ENCODE results near the gene LRRC3C.
A peak's percentile ranks its signal among the peaks of the same experiment; 100 is the strongest.
"Not testable (repeated sequence)": the region's sequence is repeated elsewhere in the genome, so short reads cannot be mapped to it uniquely, and the experiment has no call there.

LRRC3C gene

DNA sequence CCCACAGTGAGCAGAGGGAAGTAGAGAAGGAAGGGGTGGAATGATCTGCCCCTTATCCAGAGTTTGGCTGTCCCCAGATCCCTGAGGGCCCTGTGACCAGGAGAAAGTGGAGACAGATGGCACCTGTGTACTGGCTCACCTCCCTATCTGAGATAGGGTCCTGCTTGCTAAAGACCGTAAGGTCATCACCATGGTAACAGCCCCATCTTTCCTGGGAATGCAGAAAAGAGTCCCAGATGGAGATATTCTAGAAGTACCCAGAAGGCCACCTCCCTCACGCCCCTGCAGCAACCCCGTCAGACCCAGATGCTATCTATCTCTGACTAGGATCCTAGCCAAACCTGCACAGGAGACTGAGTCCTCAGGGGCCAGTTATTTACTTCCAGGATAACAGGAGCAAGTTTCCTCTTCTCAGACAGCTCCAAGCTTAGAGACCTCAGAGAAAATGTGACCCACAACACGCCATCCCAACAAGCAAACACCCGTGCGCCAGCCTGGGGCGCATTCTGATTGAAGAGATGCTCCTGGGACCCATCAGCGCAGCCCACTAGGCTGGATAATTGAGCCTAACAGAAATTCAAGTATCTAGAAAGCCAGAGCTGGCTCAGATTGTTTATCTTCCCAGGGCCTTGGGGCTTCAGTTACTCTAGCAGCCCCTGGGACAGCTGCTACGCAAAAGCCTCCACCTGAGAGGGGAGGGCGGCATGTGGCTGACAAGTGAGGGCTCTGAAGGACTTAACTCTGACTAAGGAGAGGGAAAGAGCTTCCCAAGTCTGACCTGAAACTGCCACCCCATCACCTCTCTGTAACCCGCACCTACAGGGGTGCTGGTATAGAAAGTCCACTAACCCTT lies 2.0 kb upstream of the LRRC3C start:
- no peak for DNase-seq

DNA sequence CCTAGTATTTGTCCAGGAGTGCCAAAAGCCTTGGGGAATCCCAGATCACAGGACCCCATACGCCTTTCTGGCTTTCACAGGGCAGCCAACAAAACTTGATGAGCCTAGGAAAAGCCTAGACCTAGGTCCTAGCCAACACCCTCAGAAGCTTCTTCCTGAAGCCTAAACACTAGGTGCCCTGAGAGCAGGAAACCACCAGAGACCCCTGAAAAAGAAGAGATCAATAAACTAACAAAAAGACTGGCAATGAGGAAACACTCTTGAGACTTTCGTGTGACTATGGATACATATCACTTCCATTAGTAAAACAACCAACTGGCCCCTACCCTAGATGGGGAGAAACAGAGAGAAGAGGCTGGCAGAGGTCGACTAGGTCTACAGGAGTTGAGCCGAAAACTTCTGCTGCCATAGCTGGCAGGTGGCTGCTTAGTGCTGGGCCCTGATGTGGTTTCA lies 1.4 kb upstream of the LRRC3C start:
- no peak for DNase-seq

DNA sequence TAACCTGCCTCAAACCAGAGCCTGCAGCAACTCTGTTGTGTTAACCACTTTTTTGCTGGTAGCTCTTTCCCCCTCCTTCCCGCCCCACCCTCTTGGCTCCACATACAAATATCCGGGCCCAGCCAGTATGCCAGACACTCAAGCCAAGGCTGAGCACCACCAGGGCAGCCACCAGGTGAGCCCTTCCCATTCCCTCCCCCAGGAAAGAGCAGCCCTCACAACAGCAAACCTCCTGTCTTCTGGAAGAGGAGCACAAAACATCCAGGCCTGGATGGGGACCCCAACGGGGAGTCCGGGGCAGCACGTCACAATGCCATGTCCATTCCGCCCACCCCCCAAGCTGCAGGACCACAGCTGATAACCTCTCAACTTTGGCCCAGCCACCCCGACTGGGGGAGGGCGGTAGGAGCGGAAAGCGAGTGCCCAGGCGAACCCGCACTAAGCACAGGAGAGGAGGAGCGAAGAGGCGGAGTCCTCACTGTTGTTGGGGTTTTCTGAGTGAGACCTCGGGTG lies 888 bp upstream of the LRRC3C start:
- DNase-seq, result peak; percentile 35

DNA sequence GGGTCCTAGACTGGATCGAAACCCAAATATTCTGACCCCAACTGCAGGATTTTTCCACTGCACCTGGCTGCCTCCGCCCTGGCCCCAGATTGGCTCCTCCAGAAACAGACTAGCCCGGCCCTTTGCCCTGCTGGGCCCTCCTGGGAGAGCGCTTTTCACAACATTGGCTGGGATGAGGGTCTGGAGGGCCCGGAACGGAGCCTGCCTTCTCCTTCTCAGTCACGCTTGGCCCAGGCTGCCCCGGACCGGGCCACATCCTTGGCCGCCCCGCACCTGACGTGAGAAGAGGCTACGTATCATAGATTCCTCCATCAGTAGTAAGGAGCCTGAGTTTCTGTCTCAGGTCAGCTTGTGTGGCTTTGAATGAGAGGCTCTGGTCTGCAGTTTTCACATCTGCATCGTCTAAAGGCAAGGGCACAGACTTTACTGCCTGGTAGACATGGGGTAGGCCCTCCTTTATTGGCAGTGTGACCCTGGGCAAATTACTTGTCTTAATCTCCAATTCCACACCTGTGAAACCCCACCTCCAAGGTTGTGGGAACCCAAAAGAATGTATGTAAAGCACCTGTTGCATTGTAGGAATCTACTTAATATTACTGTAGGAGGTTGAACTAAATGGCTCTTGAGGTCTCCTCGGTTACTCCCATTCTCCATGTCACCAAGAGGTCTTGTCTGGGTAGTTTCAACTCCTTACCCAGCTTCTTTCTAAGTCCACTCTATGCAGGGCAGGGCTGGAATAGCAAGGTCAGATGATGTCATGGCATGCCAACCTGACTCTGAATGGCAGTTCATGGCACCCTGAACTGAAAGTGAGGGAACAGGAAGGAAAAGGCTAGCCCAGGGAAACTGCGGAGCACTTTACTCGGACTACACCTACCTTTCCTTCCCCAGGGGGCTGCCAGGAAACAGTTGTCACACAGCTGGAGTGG lies 661 bp downstream of the LRRC3C start:
- DNase-seq, result no peak

DNA sequence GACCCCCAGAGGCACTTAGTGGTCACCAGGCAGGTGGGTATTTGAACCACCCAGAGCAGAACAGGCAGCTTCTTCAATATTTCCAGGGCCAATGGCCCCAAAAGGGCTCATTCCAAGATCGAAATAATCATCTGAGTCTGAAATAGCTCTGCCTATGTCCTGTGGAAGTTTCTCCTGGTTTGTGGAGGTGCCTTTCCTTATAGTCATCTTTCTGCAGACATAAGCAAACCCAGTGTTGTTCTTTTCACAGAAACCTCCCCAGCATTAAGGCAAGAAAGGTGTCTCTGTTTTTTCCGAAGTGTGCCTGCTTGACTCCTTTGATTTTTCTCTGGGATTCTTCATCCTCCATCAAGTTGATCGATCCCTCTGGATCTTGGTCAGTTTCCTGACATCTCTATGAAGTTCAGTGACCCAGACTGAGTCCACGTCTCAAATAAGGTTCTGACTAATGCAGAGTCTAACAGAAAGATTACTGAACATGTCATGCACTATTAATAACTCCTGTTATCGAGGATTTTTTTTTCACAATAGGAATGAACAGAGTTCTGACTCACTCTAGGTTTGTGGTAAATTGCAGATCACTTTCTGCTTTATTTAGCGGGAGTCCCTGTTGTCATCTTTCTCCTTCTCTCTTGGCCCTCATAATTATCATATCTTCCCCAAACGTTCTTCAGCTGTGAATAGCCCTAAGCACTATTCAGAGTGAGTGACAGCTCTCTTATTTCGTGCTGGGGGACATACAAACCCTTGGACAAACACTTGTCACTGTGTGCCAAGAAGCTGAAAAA lies 1.5 kb downstream of the LRRC3C start:
- DNase-seq, result peak; percentile 93

DNA sequence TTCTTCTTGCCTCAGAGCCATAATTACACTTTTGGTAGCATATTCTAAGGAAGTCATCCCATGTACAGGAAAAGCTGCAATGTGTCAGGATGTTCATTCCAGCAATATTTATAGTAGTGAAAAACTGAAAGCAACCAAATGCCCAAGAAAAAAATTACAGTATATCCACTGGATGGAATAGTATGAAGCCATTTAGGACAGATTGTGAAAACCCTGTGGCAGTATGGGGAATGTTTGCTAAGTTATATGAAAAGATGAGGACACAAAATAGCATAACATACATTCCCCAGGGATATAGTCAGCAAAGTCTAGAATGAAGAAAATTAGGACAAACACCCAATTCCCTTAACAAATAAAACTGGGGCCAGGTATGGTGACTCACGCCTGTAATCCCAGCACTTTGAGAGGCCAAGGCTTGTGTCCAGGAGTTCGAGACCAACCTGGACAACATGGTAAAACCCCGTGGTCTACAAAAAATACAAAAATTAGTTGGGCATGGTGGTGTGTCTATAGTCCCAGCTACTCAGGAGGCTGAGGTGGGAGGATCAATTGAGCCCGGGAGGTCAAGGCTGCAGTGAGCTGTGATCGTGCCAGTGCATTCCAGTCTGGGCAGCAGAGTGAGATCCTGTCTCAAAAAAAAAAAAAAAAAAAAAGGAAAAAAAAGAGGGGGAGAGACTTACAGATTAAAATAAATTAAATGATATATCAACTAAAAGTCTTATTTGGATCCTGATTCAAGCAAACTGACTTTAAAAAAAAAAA lies 2.3 kb downstream of the LRRC3C start:
- no peak for DNase-seq

DNA sequence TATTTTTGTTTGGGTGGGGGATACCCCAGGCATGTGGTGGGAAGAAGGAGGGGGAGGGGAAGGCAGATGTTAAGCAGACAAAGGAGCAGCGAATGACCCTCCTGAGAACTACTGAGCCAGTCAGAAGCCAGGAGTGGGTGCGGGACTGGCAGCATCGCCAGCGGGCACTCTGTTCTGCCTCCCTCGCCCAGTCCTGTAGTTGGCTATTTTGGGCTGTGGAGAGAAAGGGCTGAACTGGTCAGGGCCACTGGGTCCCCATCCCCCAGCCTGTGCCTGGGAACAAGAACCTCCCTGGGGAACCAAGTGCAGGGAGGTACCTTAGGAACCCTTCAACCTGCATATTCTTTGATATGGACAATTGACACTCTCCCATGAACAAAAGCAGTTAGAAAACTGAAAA lies 6.4 kb downstream of the LRRC3C start:
- no peak for DNase-seq

DNA sequence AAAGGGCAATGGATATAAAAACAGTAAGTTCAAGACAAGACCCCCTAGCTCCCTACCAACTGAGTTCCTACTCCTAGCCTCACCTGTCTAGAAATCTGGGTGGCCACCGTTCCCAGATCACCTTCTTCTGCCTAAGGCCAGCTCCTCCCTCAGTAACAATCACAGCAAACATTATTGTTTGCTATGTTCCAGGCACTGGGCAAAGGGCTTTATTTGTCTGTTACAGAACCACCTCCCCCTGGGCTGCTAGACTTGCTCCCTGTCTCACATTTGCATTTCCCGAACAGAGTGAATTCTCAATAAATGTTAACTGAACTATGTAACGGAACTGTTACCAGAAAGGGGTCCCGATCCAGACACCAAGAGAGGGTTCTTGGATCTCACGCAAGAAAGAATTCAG lies 6.8 kb downstream of the LRRC3C start:
- DNase-seq, result no peak

DNA sequence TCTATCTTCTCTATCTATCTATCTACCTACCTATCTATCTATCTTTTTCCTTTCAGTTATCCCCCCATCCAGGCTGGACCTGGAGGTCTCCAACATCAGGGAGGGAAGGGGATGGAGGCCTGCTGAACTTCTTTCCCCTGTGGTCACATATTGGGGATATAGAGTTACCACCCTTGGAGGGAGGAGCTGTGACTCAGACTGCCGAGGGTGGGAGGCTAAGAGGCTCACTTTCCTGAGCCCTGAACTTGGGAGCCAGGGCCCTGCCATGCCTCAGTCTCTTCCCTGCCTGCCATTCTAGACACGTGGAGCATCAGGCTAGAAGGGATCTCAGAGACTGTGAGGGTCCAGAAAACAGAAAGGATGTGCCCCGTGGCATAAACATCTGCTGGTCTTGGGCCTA lies 8.4 kb downstream of the LRRC3C start:
- DNase-seq, result no peak

DNA sequence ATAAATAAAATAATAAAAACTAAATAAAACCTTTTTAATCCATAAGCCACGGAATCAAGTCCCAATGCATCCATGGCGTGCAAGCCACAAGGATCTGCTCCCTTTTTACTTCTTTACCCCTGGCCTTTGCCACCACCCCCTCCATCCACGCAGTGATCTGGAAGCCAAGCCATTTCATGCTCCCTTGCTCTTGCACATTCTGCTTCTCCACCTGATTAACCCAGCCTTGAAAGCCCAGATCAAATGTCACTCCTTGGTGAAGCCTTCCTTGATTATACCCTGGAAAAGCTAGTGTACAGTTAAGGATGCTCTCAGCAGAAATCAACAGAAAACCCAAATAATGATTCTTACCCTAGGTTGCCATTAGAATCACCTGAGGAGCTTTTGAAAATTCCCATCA lies 9.9 kb downstream of the LRRC3C start:
- no peak for DNase-seq

DNA sequence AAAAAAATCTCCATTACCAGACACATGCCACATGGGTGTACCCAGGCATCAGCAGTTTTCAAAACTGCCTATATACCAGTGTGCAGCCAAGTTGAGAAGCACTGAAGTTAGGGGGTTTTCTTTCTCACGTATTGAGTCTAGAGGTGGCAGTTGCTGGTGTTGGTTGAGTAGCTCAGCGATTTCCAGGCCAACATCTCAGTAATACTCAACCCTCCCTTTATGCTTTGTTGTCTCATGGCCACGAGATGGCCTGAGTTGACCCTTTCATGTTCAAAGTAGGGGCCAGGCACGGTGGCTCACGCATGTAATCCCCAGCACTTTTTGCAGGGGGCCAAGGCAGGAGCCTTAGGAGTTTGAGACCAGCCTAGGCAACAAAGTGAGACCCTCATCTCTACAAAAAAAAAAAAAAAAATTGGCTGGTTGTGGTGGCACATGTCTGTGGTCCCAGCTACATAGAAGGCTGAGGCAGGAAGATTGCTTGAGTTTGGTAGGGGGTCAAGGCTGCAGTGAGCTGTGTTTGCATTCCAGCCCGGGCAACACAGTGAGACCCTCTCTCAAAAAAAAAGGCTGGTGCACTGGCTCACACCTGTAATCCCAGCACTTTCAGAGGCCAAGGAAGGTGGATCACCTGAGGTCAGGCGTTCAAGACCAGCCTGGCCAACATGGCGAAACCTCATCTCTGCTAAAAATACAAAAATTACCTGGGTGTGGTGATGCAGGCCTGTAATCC lies 10.8 kb downstream of the LRRC3C start:
- DNase-seq, result no peak

DNA sequence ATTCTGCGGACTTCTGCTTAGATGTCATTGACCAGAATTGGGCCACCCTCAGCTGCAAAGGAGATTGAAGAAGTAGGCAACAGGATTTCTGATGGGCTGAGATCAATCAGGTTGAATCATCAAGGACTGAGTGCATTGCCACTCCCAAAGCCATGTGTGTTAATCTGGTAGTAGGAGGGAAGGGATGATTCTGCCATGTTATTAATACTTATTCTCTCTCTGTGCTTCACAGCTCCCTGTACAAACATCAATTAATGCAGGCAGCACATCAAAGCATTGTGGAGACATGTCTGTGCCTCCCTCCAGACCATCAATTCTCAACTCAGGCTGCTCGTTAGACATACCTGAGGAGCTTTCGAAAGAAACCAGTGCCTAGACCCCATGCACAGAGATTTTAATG lies 11.6 kb downstream of the LRRC3C start:
- DNase-seq, result no peak

DNA sequence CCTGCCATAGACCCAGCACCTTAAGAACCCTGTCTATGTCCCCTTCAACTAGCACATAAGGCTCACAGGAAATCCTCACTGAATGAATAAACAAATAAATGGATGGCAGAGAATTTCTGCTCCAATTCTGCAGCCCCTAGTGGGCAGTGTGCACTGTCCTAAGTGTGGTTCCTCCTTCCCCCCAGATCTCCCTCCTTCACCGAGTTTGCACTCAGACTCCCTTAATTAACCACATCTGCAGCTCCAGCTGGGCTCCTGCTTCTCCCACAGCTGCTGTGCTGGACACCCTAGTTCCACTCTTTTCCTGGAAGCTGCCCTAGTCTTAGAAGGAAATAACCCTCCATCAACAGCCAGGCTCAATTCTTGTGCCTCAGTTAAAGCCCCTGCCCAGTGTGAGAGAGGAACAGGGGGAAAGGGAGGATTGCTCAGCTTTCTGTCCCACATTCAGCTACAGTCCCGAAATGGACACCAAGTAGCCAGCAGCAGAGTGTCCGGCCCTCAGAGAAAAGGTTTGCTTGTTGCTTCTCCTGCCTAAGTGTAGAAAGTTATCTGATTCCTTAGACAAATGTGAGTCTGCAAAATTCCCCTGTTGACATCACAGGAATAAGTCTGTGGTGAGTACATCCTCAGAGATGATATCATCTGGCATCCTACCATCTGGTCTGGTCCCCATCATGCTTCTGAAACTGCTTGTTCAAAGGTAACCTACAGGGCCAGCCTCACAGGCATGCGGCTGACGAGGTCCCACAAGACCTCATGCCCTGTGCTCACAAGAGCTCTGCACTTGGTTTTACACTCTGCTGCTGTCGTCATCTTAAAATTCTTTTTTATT lies 12.3 kb downstream of the LRRC3C start:
- peak; percentile 64 for DNase-seq

DNA sequence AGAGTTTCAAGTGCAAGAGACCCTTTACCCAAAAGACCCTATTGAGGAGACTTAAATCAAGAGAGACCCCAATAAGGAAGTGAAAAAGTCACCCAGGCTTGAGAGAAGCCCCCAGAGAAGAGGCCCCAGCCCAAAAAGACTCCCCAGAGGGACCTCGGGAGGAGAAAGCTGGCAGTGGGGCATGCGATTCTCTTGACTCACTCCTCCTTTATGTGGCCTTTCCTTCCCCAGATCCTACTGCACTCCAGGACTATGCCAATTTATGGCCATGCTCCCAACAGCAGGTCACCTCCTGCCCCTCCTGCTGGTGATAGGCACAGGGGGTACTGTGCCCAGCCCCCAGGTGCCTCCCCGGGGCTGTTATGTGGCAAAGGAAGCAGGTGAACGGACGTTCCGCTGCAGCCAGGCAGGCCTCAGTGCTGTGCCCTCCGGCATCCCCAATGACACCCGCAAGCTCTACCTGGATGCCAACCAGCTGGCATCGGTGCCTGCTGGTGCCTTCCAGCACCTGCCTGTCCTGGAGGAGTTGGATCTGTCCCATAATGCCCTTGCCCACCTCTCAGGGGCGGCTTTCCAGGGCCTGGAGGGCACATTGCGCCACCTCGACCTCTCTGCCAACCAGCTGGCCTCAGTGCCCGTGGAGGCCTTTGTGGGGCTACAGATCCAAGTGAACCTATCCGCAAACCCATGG lies 16.3 kb downstream of the LRRC3C start:
- no peak for DNase-seq

DNA sequence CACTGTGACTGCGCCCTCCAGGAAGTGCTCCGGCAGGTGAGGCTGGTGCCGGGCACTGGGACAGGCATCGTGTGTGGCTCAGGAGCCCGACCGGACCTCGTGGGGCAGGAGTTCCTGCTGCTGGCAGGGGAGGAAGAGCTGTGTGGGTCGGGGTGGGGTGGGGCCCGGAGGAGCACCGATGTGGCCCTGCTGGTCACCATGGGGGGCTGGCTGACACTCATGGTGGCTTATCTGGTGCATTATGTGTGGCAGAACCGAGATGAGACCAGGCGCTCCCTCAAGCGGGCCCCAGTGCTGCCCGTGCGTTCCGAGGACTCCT lies 16.8 kb downstream of the LRRC3C start:
- DNase-seq, result no peak

DNA sequence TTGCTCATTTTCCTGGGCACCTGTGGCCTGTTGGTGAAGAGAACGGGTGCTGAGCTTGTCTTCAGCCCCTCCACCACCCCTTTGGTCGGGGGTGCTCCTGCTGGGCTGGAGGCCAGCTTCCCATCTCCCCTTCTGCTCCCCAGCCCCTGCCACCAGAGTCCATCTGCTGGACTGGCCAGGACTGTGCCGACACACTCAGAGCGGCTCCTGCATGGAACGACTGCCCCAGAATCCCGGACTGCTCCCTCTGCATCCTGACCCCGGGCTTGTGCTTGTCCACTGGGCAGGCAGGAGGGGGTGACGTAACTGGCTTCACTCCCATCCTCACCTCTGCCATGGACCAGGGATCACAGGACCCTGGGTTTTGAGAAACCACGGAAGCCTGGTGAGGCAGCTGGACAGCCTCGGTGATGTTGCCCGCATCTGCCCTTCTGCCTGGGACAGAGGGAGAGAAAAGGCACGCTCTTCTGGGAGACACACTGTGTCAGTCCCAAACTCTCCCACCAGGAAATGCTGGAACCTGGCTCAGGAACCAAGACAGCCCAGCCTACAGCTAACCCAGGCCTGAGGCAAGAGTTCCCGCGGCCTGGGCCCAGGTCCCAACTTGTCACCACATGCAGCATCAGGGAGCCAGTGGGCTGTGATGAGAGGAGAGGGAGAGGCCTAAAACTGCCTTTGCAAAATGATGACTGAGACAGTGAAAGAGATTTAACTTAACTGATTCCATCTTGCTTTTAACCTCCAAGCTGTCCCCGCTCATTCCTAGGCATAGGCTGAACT lies 19.2 kb downstream of the LRRC3C start:
- DNase-seq, result no peak

DNA sequence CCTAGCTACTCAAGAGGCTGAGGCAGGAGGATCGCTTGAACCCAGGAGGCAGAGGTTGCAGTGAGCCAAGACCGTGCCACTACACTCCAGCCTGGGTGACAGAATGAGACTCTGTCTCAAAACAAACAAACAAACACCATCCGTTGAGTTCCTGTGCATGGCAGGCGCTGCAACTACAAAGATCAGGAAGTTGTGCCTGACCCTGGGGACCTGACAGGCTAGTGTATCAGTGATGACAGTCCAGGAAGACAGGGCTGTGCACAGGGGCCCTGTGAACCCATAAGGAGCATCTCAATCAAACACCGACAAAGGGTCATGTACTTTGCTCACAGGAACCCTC lies 20.9 kb downstream of the LRRC3C start:
- DNase-seq, result not testable (repeated sequence)

DNA sequence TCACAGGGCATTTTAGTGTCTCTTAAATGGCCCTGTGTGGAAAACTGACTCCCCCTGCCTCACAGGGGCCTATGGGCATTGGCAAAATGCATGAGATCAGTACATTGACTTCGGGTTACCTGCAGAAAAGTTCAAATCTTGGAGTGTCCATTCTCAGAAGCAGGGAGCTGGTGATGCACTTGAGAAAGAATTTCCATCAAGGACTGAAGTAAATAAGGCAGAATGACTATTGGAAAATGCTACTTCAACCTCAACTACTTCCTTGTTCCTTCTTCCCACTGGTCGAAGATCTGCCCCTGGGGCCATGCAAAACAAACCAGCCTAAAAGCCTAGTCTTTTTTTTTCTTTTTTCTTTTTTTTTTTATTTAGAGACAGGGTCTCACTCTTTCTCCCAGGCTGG lies 21.5 kb downstream of the LRRC3C start:
- DNase-seq, result no peak

DNA sequence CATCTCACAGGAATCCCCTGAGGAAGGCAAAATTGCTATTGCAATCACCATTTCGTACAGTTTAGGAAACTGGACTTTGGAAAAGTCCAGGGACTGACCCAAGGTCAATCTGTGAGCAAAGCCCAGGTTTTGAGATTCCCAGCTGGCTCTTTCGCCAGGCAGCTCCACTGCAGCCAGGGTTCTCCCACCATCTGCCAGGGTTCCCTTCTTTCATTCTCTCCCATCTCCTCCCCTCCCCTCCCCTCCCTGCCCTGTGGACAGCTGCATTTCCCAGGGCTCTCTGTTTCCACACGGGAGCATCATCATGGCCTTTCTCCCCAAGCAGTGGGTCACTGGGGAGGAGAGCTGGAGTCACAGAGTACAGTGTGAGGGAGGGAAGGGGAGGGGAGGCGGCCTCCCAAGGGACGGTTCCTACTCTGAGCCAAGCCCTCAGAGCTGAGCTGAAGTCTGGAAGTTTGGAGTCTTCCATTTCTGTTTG lies 23.4 kb downstream of the LRRC3C start:
- no peak for DNase-seq

All from MV-4-11 (cell line).